ENCODE results near the gene PIEZO1.
"Not testable (repeated sequence)": the region's sequence is repeated elsewhere in the genome, so short reads cannot be mapped to it uniquely, and the experiment has no call there.

PIEZO1 gene, protein sequence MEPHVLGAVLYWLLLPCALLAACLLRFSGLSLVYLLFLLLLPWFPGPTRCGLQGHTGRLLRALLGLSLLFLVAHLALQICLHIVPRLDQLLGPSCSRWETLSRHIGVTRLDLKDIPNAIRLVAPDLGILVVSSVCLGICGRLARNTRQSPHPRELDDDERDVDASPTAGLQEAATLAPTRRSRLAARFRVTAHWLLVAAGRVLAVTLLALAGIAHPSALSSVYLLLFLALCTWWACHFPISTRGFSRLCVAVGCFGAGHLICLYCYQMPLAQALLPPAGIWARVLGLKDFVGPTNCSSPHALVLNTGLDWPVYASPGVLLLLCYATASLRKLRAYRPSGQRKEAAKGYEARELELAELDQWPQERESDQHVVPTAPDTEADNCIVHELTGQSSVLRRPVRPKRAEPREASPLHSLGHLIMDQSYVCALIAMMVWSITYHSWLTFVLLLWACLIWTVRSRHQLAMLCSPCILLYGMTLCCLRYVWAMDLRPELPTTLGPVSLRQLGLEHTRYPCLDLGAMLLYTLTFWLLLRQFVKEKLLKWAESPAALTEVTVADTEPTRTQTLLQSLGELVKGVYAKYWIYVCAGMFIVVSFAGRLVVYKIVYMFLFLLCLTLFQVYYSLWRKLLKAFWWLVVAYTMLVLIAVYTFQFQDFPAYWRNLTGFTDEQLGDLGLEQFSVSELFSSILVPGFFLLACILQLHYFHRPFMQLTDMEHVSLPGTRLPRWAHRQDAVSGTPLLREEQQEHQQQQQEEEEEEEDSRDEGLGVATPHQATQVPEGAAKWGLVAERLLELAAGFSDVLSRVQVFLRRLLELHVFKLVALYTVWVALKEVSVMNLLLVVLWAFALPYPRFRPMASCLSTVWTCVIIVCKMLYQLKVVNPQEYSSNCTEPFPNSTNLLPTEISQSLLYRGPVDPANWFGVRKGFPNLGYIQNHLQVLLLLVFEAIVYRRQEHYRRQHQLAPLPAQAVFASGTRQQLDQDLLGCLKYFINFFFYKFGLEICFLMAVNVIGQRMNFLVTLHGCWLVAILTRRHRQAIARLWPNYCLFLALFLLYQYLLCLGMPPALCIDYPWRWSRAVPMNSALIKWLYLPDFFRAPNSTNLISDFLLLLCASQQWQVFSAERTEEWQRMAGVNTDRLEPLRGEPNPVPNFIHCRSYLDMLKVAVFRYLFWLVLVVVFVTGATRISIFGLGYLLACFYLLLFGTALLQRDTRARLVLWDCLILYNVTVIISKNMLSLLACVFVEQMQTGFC (N-terminal part only)

GRCh38 chr16:88785106-88785924, at the start of gene PIEZO1:
Gene PIEZO1, minus strand, starts transcription at chr16:88785220. Its CDS starts 256 bp downstream, at chr16:88784964.
- DNase-seq = peak; percentile 61 to 86 (median 80)

DNA sequence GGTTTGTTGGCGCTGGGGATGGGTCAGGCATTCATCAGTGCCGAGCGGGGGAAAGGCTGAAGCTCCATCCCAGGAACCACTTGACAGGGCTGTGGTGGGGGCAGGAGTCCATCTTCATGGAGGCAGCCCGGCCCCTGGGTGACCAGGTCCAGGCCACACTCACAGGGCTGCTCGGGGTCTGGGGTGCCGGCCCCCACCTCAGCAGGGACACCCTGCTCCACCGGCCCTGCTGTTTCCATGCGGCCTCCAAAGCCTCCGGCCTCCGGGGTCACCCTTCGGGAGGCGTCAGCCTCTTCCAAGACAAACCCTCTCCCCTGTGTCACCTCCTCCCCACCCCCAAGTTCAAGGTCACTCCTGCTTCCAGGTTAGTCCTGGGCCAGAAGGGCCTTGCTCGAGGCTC, 49.6 kb upstream of the PIEZO1 start:
- DNase-seq = no peak

- no peak for DNase-seq
These were observed 48.1 kb upstream of the PIEZO1 start for GRCh38 chr16:88833086-88833485.

DNA sequence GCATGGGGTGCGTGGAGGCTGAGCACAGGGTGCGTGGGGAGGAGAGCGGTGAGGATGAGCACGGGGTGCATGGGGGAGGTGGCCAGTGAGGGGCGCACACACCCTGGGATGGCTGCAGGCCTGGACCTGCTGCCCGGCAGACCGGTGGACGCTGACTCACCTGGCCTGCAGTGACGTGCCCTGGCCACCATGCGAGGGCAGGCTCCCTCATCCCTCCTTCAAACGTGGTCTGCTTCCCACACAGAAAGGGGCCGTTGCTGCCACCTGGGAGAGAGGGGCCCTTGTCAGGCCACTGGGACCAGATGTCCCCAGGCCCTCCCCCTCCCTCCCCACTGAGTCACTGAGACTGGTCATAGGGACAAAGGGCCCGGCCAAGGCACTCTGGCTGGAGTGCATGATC, 46.8 kb upstream of the PIEZO1 start:
- DNase-seq = no peak

DNA sequence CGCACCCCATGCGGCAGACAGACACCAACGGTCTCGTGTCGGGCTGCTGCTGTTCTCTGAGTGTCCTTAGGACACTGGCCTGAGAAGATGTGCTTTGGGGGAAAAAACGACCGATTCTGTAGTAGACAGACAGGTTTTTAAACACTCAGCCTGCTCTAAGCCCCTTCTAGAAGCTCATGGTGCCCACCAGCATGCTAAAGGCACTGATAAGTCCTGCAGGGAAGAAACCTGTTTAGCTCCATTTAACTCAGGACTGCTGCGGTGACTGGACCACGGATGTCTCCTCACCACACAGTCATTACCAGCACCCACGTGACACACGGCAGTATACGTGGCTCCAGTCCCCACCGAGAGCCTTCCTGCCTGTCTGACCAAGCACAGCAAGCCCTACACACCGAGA, 45.8 kb upstream of the PIEZO1 start:
- DNase-seq = no peak

- DNase-seq = no peak
These were observed 45.2 kb upstream of the PIEZO1 start for GRCh38 chr16:88830258-88830657.

- no peak for DNase-seq
These were observed 43.7 kb upstream of the PIEZO1 start for GRCh38 chr16:88828711-88829110.

GRCh38 chr16:88827727-88828126, 42.7 kb upstream of the PIEZO1 start:
- no peak for DNase-seq

- no peak for DNase-seq
These were observed 41.2 kb upstream of the PIEZO1 start for GRCh38 chr16:88826070-88826840.

DNA sequence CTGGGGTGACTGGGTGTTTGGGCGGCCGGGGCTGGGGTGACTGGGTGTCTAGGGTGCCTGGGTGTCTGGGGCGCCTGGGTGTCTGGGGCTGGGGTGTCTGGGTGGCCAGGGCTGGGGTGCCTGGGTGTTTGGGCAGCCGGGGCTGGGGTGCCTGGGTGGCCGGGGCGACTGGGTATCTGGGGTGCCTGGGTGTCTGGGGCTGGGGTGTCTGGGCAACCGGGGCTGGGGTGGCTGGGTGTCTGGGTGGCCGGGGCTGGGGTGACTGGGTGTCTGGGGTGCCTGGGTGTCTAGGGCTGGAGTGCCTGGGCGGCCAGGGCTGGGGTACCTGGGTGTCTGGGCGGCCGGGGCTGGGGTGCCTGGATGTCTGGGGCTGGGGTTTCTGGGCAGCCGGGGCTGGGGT, 40.1 kb upstream of the PIEZO1 start:
- DNase-seq = no peak

DNA sequence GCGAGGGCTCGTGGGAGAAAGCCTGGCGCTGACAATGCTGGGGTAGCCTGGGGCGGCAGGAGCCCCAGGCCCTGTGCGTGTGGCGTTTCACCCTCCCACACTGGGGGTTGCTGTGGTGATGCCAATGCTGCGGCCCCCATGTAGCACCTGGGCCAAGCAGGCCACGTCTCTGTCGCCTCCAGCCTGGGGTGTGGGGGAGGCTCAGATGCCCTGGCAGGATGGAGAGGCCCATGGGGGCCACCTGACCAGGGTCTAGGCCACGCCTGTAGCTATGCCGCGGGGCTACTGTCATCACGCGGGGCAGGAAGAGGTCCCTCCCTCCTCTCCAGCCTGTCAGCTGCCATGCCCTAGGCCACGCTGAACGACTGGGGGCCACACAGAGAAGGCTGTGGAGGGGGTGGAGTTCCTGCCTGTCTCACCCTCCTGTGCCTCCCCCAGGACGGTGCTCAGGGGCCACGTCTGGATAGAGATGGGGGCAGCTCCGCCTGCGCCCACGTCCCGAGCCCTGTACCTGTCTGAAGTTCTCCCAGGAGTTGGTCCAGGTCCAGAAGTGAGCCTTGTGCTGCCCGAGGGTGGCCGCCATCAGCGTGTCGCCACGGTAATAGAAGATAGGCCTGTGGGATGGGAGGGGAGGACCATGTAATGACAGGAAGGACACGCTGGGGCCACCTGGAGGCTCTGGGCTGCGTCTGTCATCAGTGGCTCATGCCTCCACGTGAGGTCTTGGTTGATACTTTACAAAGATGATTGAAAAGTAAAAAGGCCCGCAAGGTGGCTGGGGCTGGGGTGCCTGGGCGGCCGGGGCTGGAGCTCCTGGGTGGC, 39.4 kb upstream of the PIEZO1 start:
- DNase-seq = no peak

DNA sequence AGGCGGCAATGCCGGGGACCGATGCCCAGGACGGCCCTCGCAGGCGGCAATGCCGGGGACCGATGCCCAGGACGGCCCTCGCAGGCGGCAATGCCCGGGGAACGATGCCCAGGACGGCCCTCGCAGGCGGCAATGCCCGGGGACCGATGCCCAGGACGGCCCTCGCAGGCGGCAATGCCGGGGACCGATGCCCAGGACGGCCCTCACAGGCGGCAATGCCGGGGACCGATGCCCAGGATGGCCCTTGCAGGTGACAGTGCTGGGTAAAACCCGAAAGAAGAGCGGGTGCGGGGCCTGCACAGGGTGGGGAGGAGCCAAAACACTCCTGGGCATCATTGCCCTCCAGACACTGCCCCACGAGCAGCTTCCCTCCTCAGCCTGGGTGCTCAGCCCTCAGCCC, 38.6 kb upstream of the PIEZO1 start:
- DNase-seq = not testable (repeated sequence)

GRCh38 chr16:88822281-88823040, 37.4 kb upstream of the PIEZO1 start:
- DNase-seq = no peak

- no peak for DNase-seq
These were observed 36.3 kb upstream of the PIEZO1 start for GRCh38 chr16:88821168-88821850.

DNA sequence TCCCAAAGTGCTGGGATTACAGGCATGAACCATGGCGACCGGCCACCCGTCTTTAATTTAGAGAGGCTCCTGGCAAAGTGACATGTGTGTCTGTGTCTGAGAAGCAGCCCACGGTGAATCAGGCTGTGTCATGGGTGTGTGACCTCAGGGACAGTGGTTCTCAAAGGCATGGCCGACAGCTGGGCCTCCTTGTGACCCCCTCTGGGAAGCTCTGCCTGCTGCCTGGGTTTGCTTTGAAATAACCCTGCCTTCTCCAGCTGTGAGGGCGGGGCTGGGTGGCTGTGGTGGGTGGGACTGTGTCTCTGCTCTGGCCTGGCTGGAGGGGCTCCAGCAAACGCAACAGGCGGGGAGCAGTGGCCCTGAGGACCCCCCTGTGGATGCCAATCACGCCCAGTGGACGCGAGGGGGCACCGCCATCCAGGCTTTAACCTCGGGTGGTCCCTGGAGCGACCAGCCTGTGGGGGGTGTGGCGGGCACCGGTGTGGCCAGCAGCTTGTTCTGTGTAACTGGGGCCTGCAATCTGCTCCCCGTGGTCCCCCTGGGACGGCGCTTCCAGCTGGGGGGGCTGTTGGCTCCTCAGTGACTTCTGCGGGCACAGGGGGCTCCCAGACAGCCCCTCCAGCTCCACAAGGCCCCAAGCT, 35.5 kb upstream of the PIEZO1 start:
- DNase-seq = no peak

DNA sequence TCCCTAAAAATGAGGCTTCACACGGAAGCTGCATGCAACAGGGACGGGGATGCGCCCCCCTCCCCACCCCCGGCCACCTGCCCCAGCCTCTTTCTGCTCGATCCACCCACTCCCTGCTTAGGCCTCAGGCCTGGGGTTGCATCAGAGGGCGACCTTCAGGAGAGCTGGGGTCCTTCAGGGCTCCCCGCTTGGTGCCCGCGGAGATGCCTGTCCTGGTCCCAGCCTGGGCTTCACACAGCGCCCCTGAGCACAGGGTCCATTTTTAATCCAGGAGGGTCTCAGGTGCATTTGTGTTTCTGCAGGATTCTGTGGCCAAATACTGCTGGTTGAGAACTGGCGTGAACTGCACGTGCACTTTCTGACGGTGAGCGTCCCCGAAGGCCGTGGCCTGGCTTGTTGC, 34.1 kb upstream of the PIEZO1 start:
- no peak for DNase-seq

DNA sequence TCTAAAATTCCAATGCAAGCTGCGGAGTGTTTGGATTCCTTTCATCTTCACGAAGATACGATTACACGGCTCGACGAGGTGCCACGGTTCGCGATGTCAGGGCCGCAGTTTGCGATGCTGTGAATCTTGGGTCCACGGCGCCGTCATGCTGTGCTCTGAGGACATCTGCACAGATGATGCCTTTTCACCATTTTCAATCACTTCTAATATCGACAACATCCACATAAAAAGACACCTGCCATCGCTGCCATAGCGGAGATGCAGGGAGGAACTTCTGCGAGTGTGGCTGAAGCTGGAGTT, 33.5 kb upstream of the PIEZO1 start:
- no peak for DNase-seq

DNA sequence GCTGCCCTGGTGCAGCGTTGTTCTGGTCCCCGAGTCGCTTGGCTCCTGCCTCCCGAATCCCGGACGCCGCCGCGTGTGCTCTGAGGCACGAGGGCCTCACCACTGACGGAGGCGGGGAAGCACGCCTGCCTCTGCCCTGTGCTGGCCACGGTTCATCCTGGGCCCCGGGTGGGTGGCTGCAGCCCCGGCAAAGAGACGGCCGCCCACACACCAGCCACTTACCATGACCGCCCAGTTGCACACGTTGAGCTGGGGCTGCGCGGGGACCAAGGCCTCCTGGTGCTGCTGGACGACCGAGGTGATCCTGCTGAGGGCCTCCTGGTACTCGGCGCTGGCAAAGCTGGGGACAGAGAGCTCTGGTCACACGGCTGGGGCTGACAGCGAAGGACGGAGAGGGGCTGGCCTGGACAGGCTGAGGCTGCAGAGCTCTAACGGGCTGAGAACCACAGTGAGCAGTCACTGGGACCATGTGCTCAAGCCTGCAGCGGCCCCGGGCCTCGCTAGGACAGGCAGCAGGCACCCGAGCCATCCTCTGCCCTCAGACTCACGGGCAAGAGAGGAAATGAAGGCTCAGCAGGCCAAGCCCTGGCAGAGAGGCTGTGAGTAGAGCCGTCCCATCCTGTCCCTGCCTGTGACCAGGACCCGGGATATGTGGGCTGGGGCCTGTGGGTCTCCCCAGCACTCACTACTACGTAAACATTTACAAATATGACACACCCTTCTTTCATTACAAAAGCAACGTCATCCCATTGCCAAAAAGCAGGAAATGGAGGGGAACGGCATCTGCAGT, 33.0 kb upstream of the PIEZO1 start:
- DNase-seq = no peak

Data from stimulated activated naive CD4-positive, alpha-beta T cell (primary cell).